Neuronal stem cell (in vitro differentiated cells): ENCODE results near the gene BRD1.

ENCODE experiments used
- DNase-seq: peaks from one replicate; pipeline ENCODE4 v3.0.0-alpha.2; 2013; ENCODE audit warnings: low spot score
- H2AFZ ChIP-seq: one replicate; pipeline ENCODE4 v1.6.1; 2013; ENCODE audit warnings: mild to moderate bottlenecking, low read length, inconsistent platforms
- H2AK5ac ChIP-seq: 2 replicates; pipeline ENCODE4 v1.6.1; 2013; ENCODE audit warnings: low read depth, mild to moderate bottlenecking, inconsistent platforms, low read length, moderate library complexity, mixed read lengths
- H2BK120ac ChIP-seq: 2 replicates; pipeline ENCODE4 v1.6.1; 2013; ENCODE audit warnings: low read depth, mild to moderate bottlenecking, inconsistent platforms, low read length, moderate library complexity, mixed read lengths
- H2BK12ac ChIP-seq: one replicate; pipeline ENCODE4 v1.6.1; 2013; ENCODE audit warnings: low read length, inconsistent platforms
- H2BK15ac ChIP-seq: 2 replicates; pipeline ENCODE4 v1.6.1; 2013; ENCODE audit warnings: mild to moderate bottlenecking, low read length, inconsistent platforms, mixed read lengths
- H2BK5ac ChIP-seq: one replicate; pipeline ENCODE4 v1.6.1; 2013; ENCODE audit warnings: inconsistent platforms, mild to moderate bottlenecking, low read length, moderate library complexity
- H3K14ac ChIP-seq: one replicate; pipeline ENCODE4 v1.6.1; 2013; ENCODE audit warnings: low read length, inconsistent platforms
- H3K18ac ChIP-seq: 2 replicates; pipeline ENCODE4 v1.6.1; 2013; ENCODE audit warnings: low read length, inconsistent platforms
- H3K23ac ChIP-seq: 2 replicates; pipeline ENCODE4 v1.6.1; 2013; ENCODE audit warnings: low read depth, mild to moderate bottlenecking, mixed read lengths, low read length, inconsistent platforms; ENCODE audit not compliant: poor library complexity
- H3K27ac ChIP-seq: replicated peaks from 3 replicates; pipeline ENCODE4 v1.5.1; 2013; ENCODE audit warnings: low read length, inconsistent platforms
- H3K27me3 ChIP-seq, 3 experiments: 2 replicates each; pipeline ENCODE4 v1.6.1; 2013; ENCODE audit warnings: low read length in 3 of 3, mild to moderate bottlenecking in 2 of 3, inconsistent platforms in 1 of 3, low read depth in 1 of 3, mixed read lengths in 1 of 3, moderate library complexity in 1 of 3; ENCODE audit not compliant: control insufficient read depth in 3 of 3, insufficient read depth in 3 of 3
- H3K36me3 ChIP-seq, 2 donors: replicated peaks in 1 of 2; 2 replicates each; pipeline ENCODE4 v1.6.1; 2013; ENCODE audit warnings: low read length in 2 of 2; ENCODE audit not compliant: control insufficient read depth in 2 of 2, insufficient read depth in 2 of 2
- H3K4ac ChIP-seq: 2 replicates; pipeline ENCODE4 v1.6.1; 2013; ENCODE audit warnings: inconsistent platforms, mild to moderate bottlenecking, low read length, moderate library complexity
- H3K4me1 ChIP-seq, 2 donors: 1 replicate in 1 of 2; 2 replicates in 1 of 2; pipeline ENCODE4 v1.6.1; 2013; ENCODE audit warnings: low read length in 2 of 2, low read depth in 1 of 2; ENCODE audit not compliant: control insufficient read depth in 2 of 2, insufficient read depth in 1 of 2
- H3K4me2 ChIP-seq: one replicate; pipeline ENCODE4 v1.6.1; 2013; ENCODE audit warnings: mild to moderate bottlenecking, low read length, inconsistent platforms; ENCODE audit not compliant: insufficient read depth, poor library complexity, severe bottlenecking
- H3K4me3 ChIP-seq, 2 donors: 2 replicates each; pipeline ENCODE4 v1.5.1; 2013; ENCODE audit warnings: low read length in 2 of 2, mild to moderate bottlenecking in 2 of 2, inconsistent platforms in 1 of 2, moderate library complexity in 1 of 2
- H3K79me1 ChIP-seq: one replicate; pipeline ENCODE4 v1.6.1; 2013; ENCODE audit warnings: low read depth, mild to moderate bottlenecking, inconsistent platforms, low read length, moderate library complexity
- H3K9ac ChIP-seq: one replicate; pipeline ENCODE4 v1.6.1; 2013; ENCODE audit warnings: mild to moderate bottlenecking, low read depth, low read length, inconsistent platforms; ENCODE audit not compliant: poor library complexity
- H3K9me3 ChIP-seq, 2 donors: replicated peaks in 1 of 2; 2 replicates each; pipeline versions ENCODE3 to v1.6.1; 2013; ENCODE audit warnings: low read length in 2 of 2, mild to moderate bottlenecking in 2 of 2, inconsistent platforms in 1 of 2, low read depth in 1 of 2, mixed read lengths in 1 of 2, moderate library complexity in 1 of 2; ENCODE audit not compliant: control insufficient read depth in 2 of 2, insufficient read depth in 1 of 2
- H4K8ac ChIP-seq: one replicate; pipeline ENCODE4 v1.6.1; 2013; ENCODE audit warnings: low read depth, mild to moderate bottlenecking, inconsistent platforms, low read length, moderate library complexity
- H4K91ac ChIP-seq: one replicate; pipeline ENCODE4 v1.6.1; 2013; ENCODE audit warnings: low read length, low read depth, mild to moderate bottlenecking, inconsistent platforms; ENCODE audit not compliant: poor library complexity
- WGBS, 2 donors: extraction: QIAGEN DNeasy Blood & Tissue Kit; methylation state at CpG; one replicate each; pipeline ENCODE4 v1.1.7; 2013; ENCODE audit warnings: missing lambda C conversion rate in 2 of 2, mixed read lengths in 1 of 2; ENCODE audit not compliant: insufficient read length in 2 of 2, insufficient replicate concordance in 1 of 2; ENCODE audit errors: extremely low coverage in 2 of 2; 5-methylcytosine and 5-hydroxymethylcytosine counted together

The BRD1 gene

GRCh38 chr22:49791682-49792081 lies 36.0 kb downstream of the BRD1 start:
- Histone ChIP-seq H2BK5ac (no peak overlapping the region), H3K4me1 (no peaks in the 10 kb centered on the region), H2AFZ (no peak overlapping the region), H3K18ac (no peak overlapping the region), H2AK5ac (no peak overlapping the region), H3K4me2 (no peak overlapping the region), H3K36me3 (peaks cover 66 to 99% of the 10 kb centered on the region in 2 donors), H3K27ac (no peak overlapping the region), H2BK12ac (no peak overlapping the region), H3K9ac (no peak overlapping the region), H3K14ac (no peak overlapping the region), H2BK120ac (no peak overlapping the region), H4K91ac (no peak overlapping the region), H3K27me3 (no peaks in the 10 kb centered on the region), H3K79me1 (peaks cover 31% of the 10 kb centered on the region), H3K9me3 (no peaks in the 10 kb centered on the region), H4K8ac (no peak overlapping the region), H3K4ac (no peak overlapping the region), H3K4me3 (no peak overlapping the region), H3K23ac (no peak overlapping the region), H2BK15ac (no peak overlapping the region)
- no CpG with 5 or more reads among the region's 10 CpGs for WGBS, 2 donors
- DNase-seq, result no peak

GRCh38 chr22:49790912-49791311 lies 36.8 kb downstream of the BRD1 start:
- H3K23ac ChIP-seq, result peak overlapping the region; percentile 87

DNA sequence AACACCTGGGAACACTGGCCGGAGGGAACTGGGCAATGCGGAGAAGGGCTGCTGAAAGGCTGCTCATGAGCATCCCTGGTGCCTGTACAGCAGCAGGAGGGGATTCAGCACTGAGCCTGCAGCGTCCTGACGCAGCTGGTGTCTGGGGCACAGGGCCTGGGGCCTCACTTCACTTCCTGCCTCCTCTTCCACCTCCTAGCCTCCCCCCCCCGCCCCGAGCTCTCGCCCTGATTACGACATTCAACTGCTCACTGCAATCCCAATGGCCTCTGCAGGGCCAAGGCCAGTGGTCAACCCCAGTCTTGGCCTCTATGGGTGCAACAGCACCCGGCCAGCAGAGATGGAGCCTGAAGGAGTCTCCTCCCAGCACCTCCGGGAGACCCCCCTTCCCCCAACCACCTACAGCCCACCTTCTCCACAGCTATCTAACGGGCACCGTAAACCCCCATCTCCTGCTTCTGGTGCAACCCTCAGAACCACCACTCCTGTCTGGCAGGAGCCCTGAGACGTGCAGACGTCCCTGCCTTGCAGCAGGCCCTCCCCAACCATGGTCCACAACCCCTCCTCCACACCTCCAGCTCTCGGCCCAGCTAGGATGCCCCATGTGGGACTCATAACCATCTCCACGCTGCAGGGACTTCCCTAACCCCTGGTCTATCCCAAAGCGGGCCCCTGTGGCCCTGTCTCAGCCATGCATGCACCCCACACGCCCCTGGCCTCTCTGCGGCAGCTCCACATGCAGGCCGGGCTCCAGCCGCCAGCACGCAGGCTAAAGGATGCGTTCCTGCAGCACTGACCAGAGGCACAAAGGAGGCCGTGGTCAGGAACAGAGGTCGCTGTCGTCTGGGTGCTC lies 38.2 kb downstream of the BRD1 start:
- Histone ChIP-seq H3K9me3 (no peaks in the 10 kb centered on the region), H3K9ac (peak overlapping the region; percentile 63), H2BK120ac (peak overlapping the region; percentile 20), H3K4me2 (no peak overlapping the region), H3K27me3 (no peaks in the 10 kb centered on the region), H3K4ac (no peak overlapping the region), H2AFZ (no peak overlapping the region), H3K23ac (peak overlapping the region; percentile 2), H3K79me1 (peaks cover 39% of the 10 kb centered on the region), H3K27ac (no peak overlapping the region), H4K91ac (no peak overlapping the region), H3K14ac (peak overlapping the region; percentile 98), H4K8ac (no peak overlapping the region), H3K36me3 (peaks cover 70 to 99% of the 10 kb centered on the region in 2 donors), H3K4me1 (no peaks in the 10 kb centered on the region), H3K18ac (peak overlapping the region; percentile 55), H2AK5ac (no peak overlapping the region), H3K4me3 (no peak overlapping the region), H2BK12ac (no peak overlapping the region), H2BK5ac (no peak overlapping the region), H2BK15ac (no peak overlapping the region)
- DNase-seq, result no peak
- no CpG with 5 or more reads among the region's 26 CpGs for WGBS, 2 donors

More at GRCh38 chr22:49790912-49791311, 36.8 kb downstream of the BRD1 start:
- Histone ChIP-seq H2BK120ac (no peak overlapping the region), H3K27me3 (no peaks in the 10 kb centered on the region), H3K9ac (no peak overlapping the region), H3K36me3 (peaks cover 69 to 99% of the 10 kb centered on the region in 2 donors), H3K14ac (no peak overlapping the region), H2BK5ac (no peak overlapping the region), H2AK5ac (no peak overlapping the region), H3K9me3 (no peaks in the 10 kb centered on the region), H4K8ac (no peak overlapping the region), H3K18ac (no peak overlapping the region), H3K4me3 (no peak overlapping the region), H3K79me1 (peaks cover 35% of the 10 kb centered on the region), H2BK12ac (no peak overlapping the region), H3K27ac (no peak overlapping the region), H3K4ac (no peak overlapping the region), H3K4me1 (no peaks in the 10 kb centered on the region), H2BK15ac (no peak overlapping the region), H2AFZ (no peak overlapping the region), H3K4me2 (no peak overlapping the region), H4K91ac (no peak overlapping the region)
- no CpG with 5 or more reads among the region's 16 CpGs for WGBS, 2 donors
- DNase-seq, result no peak

DNA sequence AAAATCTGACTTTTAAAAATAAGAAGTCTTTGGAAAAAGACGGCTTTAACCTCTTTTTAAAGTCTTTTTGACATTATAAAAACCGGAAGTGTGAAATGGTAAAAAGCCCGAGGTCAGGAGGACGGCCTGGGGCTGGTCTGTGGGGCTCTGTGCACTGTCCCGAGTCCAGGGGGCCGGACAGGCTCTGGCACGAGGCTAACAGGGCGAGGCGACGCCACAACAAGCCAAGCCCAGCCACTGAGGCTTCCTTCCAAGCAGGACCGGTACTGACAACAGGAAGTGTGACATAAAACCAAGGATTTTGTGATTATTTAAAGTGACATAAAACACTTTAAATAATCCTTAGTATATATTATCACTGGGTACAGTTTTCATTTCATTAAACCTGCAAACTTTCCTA lies 39.2 kb downstream of the BRD1 start:
- Histone ChIP-seq H4K91ac (no peak overlapping the region), H4K8ac (no peak overlapping the region), H2BK12ac (no peak overlapping the region), H3K18ac (no peak overlapping the region), H3K79me1 (peaks cover 43% of the 10 kb centered on the region), H3K4me3 (no peak overlapping the region), H3K4me1 (no peaks in the 10 kb centered on the region), H3K4me2 (no peak overlapping the region), H3K4ac (no peak overlapping the region), H3K23ac (no peak overlapping the region), H3K9ac (no peak overlapping the region), H2AFZ (no peak overlapping the region), H2BK120ac (no peak overlapping the region), H2BK15ac (no peak overlapping the region), H2BK5ac (no peak overlapping the region), H2AK5ac (no peak overlapping the region), H3K27ac (no peak overlapping the region), H3K27me3 (no peaks in the 10 kb centered on the region), H3K14ac (no peak overlapping the region), H3K9me3 (no peaks in the 10 kb centered on the region), H3K36me3 (peaks cover 67 to 99% of the 10 kb centered on the region in 2 donors)
- WGBS, 2 donors, result no CpG with 5 or more reads among the region's 11 CpGs
- no peak for DNase-seq
